ENCODE measurements around the gene TRIM29.

GRCh38 chr11:120160436-120160835 lies 22.5 kb upstream of the TRIM29 start:
- TF ChIP-seq CTCF (IDR thresholded peaks at IDR 0.05) (no peak), POLR2A (IDR thresholded peaks at IDR 0.05) (no peak)
